Gastroesophageal sphincter (tissue), 4 donors: ENCODE measurements around the gene FAM50B. TPM values are rescaled to one million over a fixed set of nuclear protein-coding genes. Genes with fewer than 3 reads are reported as not detected.

Experiments
- ATAC-seq: fragments of 150-250 bp; one replicate; pipeline ENCODE4 v1.9.1; 2016; ENCODE audit warnings: mild to moderate bottlenecking, moderate library complexity
- H3K27ac ChIP-seq, 4 donors: fragments of 200-600 bp; sonication (generic) in 3 of 4; 1 replicate in 3 of 4; 2 replicates in 1 of 4; pipeline ENCODE4 v1.5.1; 2016 to 2019
- H3K27me3 ChIP-seq: fragments of 200-600 bp; sonication (generic); one replicate; pipeline ENCODE4 v1.5.1; 2019
- H3K36me3 ChIP-seq, 2 donors: fragments of 200-600 bp; sonication (generic); one replicate each; pipeline ENCODE4 v1.5.1; 2019; ENCODE audit warnings: control low read depth in 1 of 2
- H3K4me1 ChIP-seq, 3 donors: fragments of 200-600 bp; sonication (generic); 1 replicate in 2 of 3; 2 replicates in 1 of 3; pipeline ENCODE4 v1.5.1; 2016 to 2019; ENCODE audit warnings: control low read depth in 2 of 3
- H3K4me3 ChIP-seq, 2 donors: fragments of 200-600 bp; sonication (generic); one replicate each; pipeline ENCODE4 v1.5.1; 2019; ENCODE audit warnings: mild to moderate bottlenecking in 1 of 2, moderate library complexity in 1 of 2
- H3K9me3 ChIP-seq, 3 donors: fragments of 200-600 bp; sonication (generic); one replicate each; pipeline ENCODE4 v1.5.1; 2017 to 2019; ENCODE audit warnings: control low read depth in 2 of 3
- CTCF ChIP-seq, 4 experiments: fragments of 200-600 bp in 2 of 4; fragments of 450-650 bp in 2 of 4; sonication (generic) in 1 of 4; IDR thresholded peaks; one replicate each; pipeline ENCODE4 v1.5.1; 2017 to 2019; ENCODE audit warnings: antibody characterized with exemption in 4 of 4, mild to moderate bottlenecking in 2 of 4, moderate library complexity in 2 of 4
- EP300 ChIP-seq: sonication (generic); formaldehyde crosslinking; IDR thresholded peaks from one replicate; pipeline ENCODE4 v1.6.1; 2017; ENCODE audit warnings: antibody characterized with exemption, mild to moderate bottlenecking
- POLR2A ChIP-seq, 2 donors: fragments of 450-650 bp; IDR thresholded peaks; one replicate each; pipeline ENCODE4 v1.6.1; 2017; ENCODE audit warnings: antibody characterized with exemption in 2 of 2, mild to moderate bottlenecking in 2 of 2, moderate library complexity in 1 of 2
- POLR2AphosphoS5 ChIP-seq: sonication (generic); formaldehyde crosslinking; IDR thresholded peaks from one replicate; pipeline ENCODE4 v1.6.1; 2017; ENCODE audit warnings: antibody characterized with exemption
- WGBS, 2 donors: methylation state at CpG; one replicate each; pipeline ENCODE4 v1.1.5; 2018; ENCODE audit warnings: low coverage in 1 of 2; 5-methylcytosine and 5-hydroxymethylcytosine counted together
- total RNA-seq, 4 donors: library from RNA; depleted of rRNA; stranded (reverse); fragments of >200 nt; gene quantifications; one replicate each; pipeline ENCODE4 v1.1.0, GENCODE V29; 2016

The FAM50B gene
- total RNA-seq, 4 donors from 2014 or later, result 14.7 to 23.7 (median 18.8) TPM

GRCh38 chr6:3865463-3865862 is 16.3 kb downstream of the FAM50B start:
- no peaks in the 10 kb centered on the region for H3K36me3 ChIP-seq
- peaks cover 5% of the 10 kb centered on the region for H3K27me3 ChIP-seq
- H3K9me3 ChIP-seq, result no peaks in the 10 kb centered on the region
- 74 to 100% methylated on average over 1 to 3 of the region's 3 CpGs for WGBS, 2 donors
- no peak for ATAC-seq
- TF ChIP-seq EP300, result no peak
- TF ChIP-seq POLR2AphosphoS5, result no peak
- no peak for TF ChIP-seq POLR2A (IDR thresholded peaks at IDR 0.05)
- no peak for TF ChIP-seq CTCF (IDR thresholded peaks at IDR 0.05)
- no peak overlapping the region for H3K4me3 ChIP-seq
- H3K4me1 ChIP-seq, result no peaks in the 10 kb centered on the region
- no peak overlapping the region for H3K27ac ChIP-seq

GRCh38 chr6:3867641-3868502 is 18.7 kb downstream of the FAM50B start:
- Histone ChIP-seq H3K36me3 (no peaks in the 10 kb centered on the region), H3K9me3 (no peaks in the 10 kb centered on the region), H3K27ac (no peak overlapping the region), H3K4me1 (no peaks in the 10 kb centered on the region), H3K27me3 (peaks cover 5% of the 10 kb centered on the region), H3K4me3 (no peak overlapping the region)
- WGBS, 2 donors, result 68 to 80% methylated on average over 6 to 9 of the region's 10 CpGs
- TF ChIP-seq CTCF (IDR thresholded peaks at IDR 0.05), result no peak
- TF ChIP-seq POLR2A (IDR thresholded peaks at IDR 0.05), result no peak
- TF ChIP-seq EP300, result no peak
- TF ChIP-seq POLR2AphosphoS5, result no peak
- no peak for ATAC-seq

- ATAC-seq, result no peak
- WGBS, 2 donors, result 71 to 83% methylated on average over 4 to 6 of the region's 7 CpGs
These were observed 19.4 kb downstream of the FAM50B start for GRCh38 chr6:3868544-3868943.

GRCh38 chr6:3869284-3869631 is 20.1 kb downstream of the FAM50B start:
- 77% methylated on average over 2 of the region's 3 CpGs; no CpG with 5 or more reads in 1 of the 2 donors for WGBS, 2 donors
- ATAC-seq, result no peak

More at GRCh38 chr6:3868544-3868943, 19.4 kb downstream of the FAM50B start:
- H3K27me3 ChIP-seq, result peaks cover 5% of the 10 kb centered on the region
- H3K9me3 ChIP-seq, result no peaks in the 10 kb centered on the region
- H3K4me3 ChIP-seq, result no peak overlapping the region
- H3K36me3 ChIP-seq, result no peaks in the 10 kb centered on the region
- TF ChIP-seq POLR2A (IDR thresholded peaks at IDR 0.05), result no peak
- TF ChIP-seq CTCF (IDR thresholded peaks at IDR 0.05), result no peak
- no peak for TF ChIP-seq EP300
- no peak for TF ChIP-seq POLR2AphosphoS5
- no peaks in the 10 kb centered on the region for H3K4me1 ChIP-seq
- H3K27ac ChIP-seq, result no peak overlapping the region

More at GRCh38 chr6:3869284-3869631, 20.1 kb downstream of the FAM50B start:
- TF ChIP-seq POLR2A (IDR thresholded peaks at IDR 0.05) (no peak), POLR2AphosphoS5 (no peak), EP300 (no peak), CTCF (IDR thresholded peaks at IDR 0.05) (no peak)
- H3K27me3 ChIP-seq, result peaks cover 5% of the 10 kb centered on the region
- no peaks in the 10 kb centered on the region for H3K36me3 ChIP-seq
- H3K4me1 ChIP-seq, result no peaks in the 10 kb centered on the region
- H3K9me3 ChIP-seq, result no peaks in the 10 kb centered on the region
- no peak overlapping the region for H3K4me3 ChIP-seq
- no peak overlapping the region for H3K27ac ChIP-seq
